ENCODE data around the gene S100A4. TPM values are rescaled to one million over a fixed set of nuclear protein-coding genes. Genes with fewer than 3 reads are reported as not detected.
"Not testable (repeated sequence)": the region's sequence is repeated elsewhere in the genome, so short reads cannot be mapped to it uniquely, and the experiment has no call there.

S100A4 gene
- total RNA-seq, 1 donor from 2014 or later = 69.3 TPM

GRCh38 chr1:153577624-153578051, 32.0 kb upstream of the S100A4 start:
- no peak overlapping the region for H2AFZ ChIP-seq (ENCODE audit: low read depth, low read length)
- Mint-ChIP-seq H3K4me1 (ENCODE audit: low read depth, unreplicated experiment) (peaks cover 22% of the 10 kb centered on the region), H3K27ac (ENCODE audit: unreplicated experiment) (peak overlapping the region; percentile 1), H3K4me3 (ENCODE audit: unreplicated experiment) (no peak overlapping the region), H3K27me3 (ENCODE audit: low read depth, unreplicated experiment) (no peaks in the 10 kb centered on the region), H3K9me3 (ENCODE audit: unreplicated experiment) (peaks cover 2% of the 10 kb centered on the region), H3K36me3 (ENCODE audit: low read depth, unreplicated experiment) (no peaks in the 10 kb centered on the region)
- H3K79me2 ChIP-seq (ENCODE audit: insufficient read depth, low read length) = no peaks in the 10 kb centered on the region
- no peaks in the 10 kb centered on the region for H3K9me3 ChIP-seq (ENCODE audit: insufficient read depth, low read depth, low read length)
- peaks cover 9% of the 10 kb centered on the region for H3K4me1 ChIP-seq (ENCODE audit: insufficient read depth, low read length)
- no peak overlapping the region for H3K4me3 ChIP-seq (ENCODE audit: insufficient read depth, low read depth, low read length)
- H3K36me3 ChIP-seq (ENCODE audit: insufficient read depth, low read length) = no peaks in the 10 kb centered on the region
- no peak overlapping the region for H3K27ac ChIP-seq (ENCODE audit: low read depth, low read length)
- H3K9ac ChIP-seq (ENCODE audit: low read length) = no peak overlapping the region
- FAIRE-seq (no peak), DNase-seq (ENCODE audit: low read depth) (no peak)
- no peak for TF ChIP-seq EZH2 (IDR thresholded peaks at IDR 0.05; ENCODE audit: insufficient read depth, low read length)
- no peaks in the 10 kb centered on the region for H4K20me1 ChIP-seq (ENCODE audit: insufficient read depth, low read length)
- no peak overlapping the region for H3K4me2 ChIP-seq (ENCODE audit: low read length)
- H3K27me3 ChIP-seq (ENCODE audit: insufficient read depth, low read length) = no peaks in the 10 kb centered on the region

GRCh38 chr1:153577138-153577537, 31.5 kb upstream of the S100A4 start:
- no peak overlapping the region for H3K4me3 Mint-ChIP-seq (ENCODE audit: unreplicated experiment)
- Histone ChIP-seq H3K27me3 (ENCODE audit: insufficient read depth, low read length) (no peaks in the 10 kb centered on the region), H3K9me3 (ENCODE audit: insufficient read depth, low read depth, low read length) (no peaks in the 10 kb centered on the region), H4K20me1 (ENCODE audit: insufficient read depth, low read length) (no peaks in the 10 kb centered on the region), H3K4me2 (ENCODE audit: low read length) (no peak overlapping the region), H3K79me2 (ENCODE audit: insufficient read depth, low read length) (no peaks in the 10 kb centered on the region), H3K4me3 (ENCODE audit: insufficient read depth, low read depth, low read length) (no peak overlapping the region), H3K4me1 (ENCODE audit: insufficient read depth, low read length) (peaks cover 14% of the 10 kb centered on the region), H3K36me3 (ENCODE audit: insufficient read depth, low read length) (no peaks in the 10 kb centered on the region), H3K27ac (ENCODE audit: low read depth, low read length) (no peak overlapping the region), H3K9ac (ENCODE audit: low read length) (no peak overlapping the region), H2AFZ (ENCODE audit: low read depth, low read length) (no peak overlapping the region)
- peaks cover 24% of the 10 kb centered on the region for H3K4me1 Mint-ChIP-seq (ENCODE audit: low read depth, unreplicated experiment)
- no peak for TF ChIP-seq EZH2 (IDR thresholded peaks at IDR 0.05; ENCODE audit: insufficient read depth, low read length)
- TF ChIP-seq CTCF (IDR thresholded peaks at IDR 0.05; ENCODE audit: insufficient read depth, low read depth, low read length) = no peak
- peaks cover 2% of the 10 kb centered on the region for H3K9me3 Mint-ChIP-seq (ENCODE audit: unreplicated experiment)
- no peaks in the 10 kb centered on the region for H3K27me3 Mint-ChIP-seq (ENCODE audit: low read depth, unreplicated experiment)
- H3K27ac Mint-ChIP-seq (ENCODE audit: unreplicated experiment) = no peak overlapping the region
- DNase-seq (ENCODE audit: low read depth) (no peak), FAIRE-seq (no peak)
- H3K36me3 Mint-ChIP-seq (ENCODE audit: low read depth, unreplicated experiment) = no peaks in the 10 kb centered on the region

GRCh38 chr1:153575497-153575896, 29.9 kb upstream of the S100A4 start:
- H3K27me3 Mint-ChIP-seq (ENCODE audit: low read depth, unreplicated experiment); H3K9me3 Mint-ChIP-seq (ENCODE audit: unreplicated experiment); H3K9ac ChIP-seq (ENCODE audit: low read length); H3K27ac Mint-ChIP-seq (ENCODE audit: unreplicated experiment); H3K27me3 ChIP-seq (ENCODE audit: insufficient read depth, low read length); H3K4me2 ChIP-seq (ENCODE audit: low read length); DNase-seq (ENCODE audit: low read depth); FAIRE-seq; H3K4me3 Mint-ChIP-seq (ENCODE audit: unreplicated experiment); H3K79me2 ChIP-seq (ENCODE audit: insufficient read depth, low read length); H3K9me3 ChIP-seq (ENCODE audit: insufficient read depth, low read depth, low read length); H4K20me1 ChIP-seq (ENCODE audit: insufficient read depth, low read length); H3K36me3 ChIP-seq (ENCODE audit: insufficient read depth, low read length); H3K27ac ChIP-seq (ENCODE audit: low read depth, low read length); H3K36me3 Mint-ChIP-seq (ENCODE audit: low read depth, unreplicated experiment); H2AFZ ChIP-seq (ENCODE audit: low read depth, low read length); H3K4me3 ChIP-seq (ENCODE audit: insufficient read depth, low read depth, low read length): not testable (repeated sequence)
- peaks cover 24% of the 10 kb centered on the region for H3K4me1 Mint-ChIP-seq (ENCODE audit: low read depth, unreplicated experiment)
- peaks cover 21% of the 10 kb centered on the region for H3K4me1 ChIP-seq (ENCODE audit: insufficient read depth, low read length)

- H2AFZ ChIP-seq (ENCODE audit: low read depth, low read length); H3K9ac ChIP-seq (ENCODE audit: low read length); H3K9me3 Mint-ChIP-seq (ENCODE audit: unreplicated experiment); H3K36me3 Mint-ChIP-seq (ENCODE audit: low read depth, unreplicated experiment); H3K4me2 ChIP-seq (ENCODE audit: low read length); H3K79me2 ChIP-seq (ENCODE audit: insufficient read depth, low read length); H3K4me3 Mint-ChIP-seq (ENCODE audit: unreplicated experiment); DNase-seq (ENCODE audit: low read depth); H3K27me3 Mint-ChIP-seq (ENCODE audit: low read depth, unreplicated experiment); FAIRE-seq; H3K9me3 ChIP-seq (ENCODE audit: insufficient read depth, low read depth, low read length); H3K27ac ChIP-seq (ENCODE audit: low read depth, low read length); H4K20me1 ChIP-seq (ENCODE audit: insufficient read depth, low read length); H3K27me3 ChIP-seq (ENCODE audit: insufficient read depth, low read length); H3K27ac Mint-ChIP-seq (ENCODE audit: unreplicated experiment); H3K36me3 ChIP-seq (ENCODE audit: insufficient read depth, low read length); H3K4me3 ChIP-seq (ENCODE audit: insufficient read depth, low read depth, low read length): not testable (repeated sequence)
- H3K4me1 Mint-ChIP-seq (ENCODE audit: low read depth, unreplicated experiment) = peaks cover 24% of the 10 kb centered on the region
- H3K4me1 ChIP-seq (ENCODE audit: insufficient read depth, low read length) = peaks cover 21% of the 10 kb centered on the region
Observed at GRCh38 chr1:153575081-153575491, 29.5 kb upstream of the S100A4 start.

Data from astrocyte (in vitro differentiated cells and primary cell).